Suprapubic skin (tissue), 3 donors: ENCODE measurements around the gene RPL7A.

Source experiments
- POLR2A ChIP-seq, 2 donors: fragments of 450-650 bp; IDR thresholded peaks; one replicate each; pipeline ENCODE4 v1.6.1; 2017; ENCODE audit warnings: antibody characterized with exemption in 2 of 2, mild to moderate bottlenecking in 2 of 2, moderate library complexity in 2 of 2
- TF ChIP-seq, protein P1 (sequence below), 2 donors: fragments of 200-600 bp in 1 of 2; fragments of 450-650 bp in 1 of 2; sonication (generic) in 1 of 2; IDR thresholded peaks; one replicate each; pipeline ENCODE4 v1.5.1; 2016 to 2019; ENCODE audit warnings: antibody characterized with exemption in 2 of 2, mild to moderate bottlenecking in 1 of 2, moderate library complexity in 1 of 2

DNA sequence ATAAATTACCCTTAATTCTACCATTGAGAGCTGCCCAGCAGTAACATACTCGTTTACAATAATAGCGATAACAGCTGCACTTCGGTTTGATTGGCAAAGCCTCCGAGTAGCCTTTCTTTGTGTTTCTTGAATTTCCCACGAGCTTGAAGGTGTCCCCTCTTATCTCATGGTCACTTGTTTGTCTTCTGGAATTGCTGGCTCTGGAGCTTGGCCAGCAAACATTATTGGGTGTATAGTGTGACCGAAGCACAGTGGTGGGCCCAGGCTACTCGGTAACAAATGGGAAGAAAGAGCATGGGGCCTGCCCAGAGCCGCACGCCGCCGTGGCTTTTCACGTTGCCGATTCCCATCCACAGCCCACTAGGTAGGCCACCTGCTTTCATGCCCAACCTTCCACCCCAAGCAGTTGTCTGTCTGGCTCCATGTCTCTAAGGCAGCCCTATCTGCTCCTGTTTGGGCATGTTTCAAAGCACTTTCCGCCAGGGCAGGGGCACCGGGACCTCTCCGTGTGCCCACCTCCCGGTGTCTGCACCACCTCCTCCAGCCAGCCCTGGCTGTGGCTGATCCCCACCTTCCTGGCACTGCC is 36.8 kb downstream of the RPL7A start:
- TF ChIP-seq, protein P1, sequence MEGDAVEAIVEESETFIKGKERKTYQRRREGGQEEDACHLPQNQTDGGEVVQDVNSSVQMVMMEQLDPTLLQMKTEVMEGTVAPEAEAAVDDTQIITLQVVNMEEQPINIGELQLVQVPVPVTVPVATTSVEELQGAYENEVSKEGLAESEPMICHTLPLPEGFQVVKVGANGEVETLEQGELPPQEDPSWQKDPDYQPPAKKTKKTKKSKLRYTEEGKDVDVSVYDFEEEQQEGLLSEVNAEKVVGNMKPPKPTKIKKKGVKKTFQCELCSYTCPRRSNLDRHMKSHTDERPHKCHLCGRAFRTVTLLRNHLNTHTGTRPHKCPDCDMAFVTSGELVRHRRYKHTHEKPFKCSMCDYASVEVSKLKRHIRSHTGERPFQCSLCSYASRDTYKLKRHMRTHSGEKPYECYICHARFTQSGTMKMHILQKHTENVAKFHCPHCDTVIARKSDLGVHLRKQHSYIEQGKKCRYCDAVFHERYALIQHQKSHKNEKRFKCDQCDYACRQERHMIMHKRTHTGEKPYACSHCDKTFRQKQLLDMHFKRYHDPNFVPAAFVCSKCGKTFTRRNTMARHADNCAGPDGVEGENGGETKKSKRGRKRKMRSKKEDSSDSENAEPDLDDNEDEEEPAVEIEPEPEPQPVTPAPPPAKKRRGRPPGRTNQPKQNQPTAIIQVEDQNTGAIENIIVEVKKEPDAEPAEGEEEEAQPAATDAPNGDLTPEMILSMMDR (IDR thresholded peaks at IDR 0.05): no peak
- TF ChIP-seq POLR2A (IDR thresholded peaks at IDR 0.05): no peak
